Islet of Langerhans (tissue), 1 donor: ENCODE measurements around the gene MIER2.
"Not testable (repeated sequence)": the region's sequence is repeated elsewhere in the genome, so short reads cannot be mapped to it uniquely, and the experiment has no call there.

Experiments used
- FAIRE-seq: peaks from one replicate; lab custom pipeline; 2011; peaks lifted over from hg19 to GRCh38; lab: Jason Lieb, UNC

The MIER2 gene, protein sequence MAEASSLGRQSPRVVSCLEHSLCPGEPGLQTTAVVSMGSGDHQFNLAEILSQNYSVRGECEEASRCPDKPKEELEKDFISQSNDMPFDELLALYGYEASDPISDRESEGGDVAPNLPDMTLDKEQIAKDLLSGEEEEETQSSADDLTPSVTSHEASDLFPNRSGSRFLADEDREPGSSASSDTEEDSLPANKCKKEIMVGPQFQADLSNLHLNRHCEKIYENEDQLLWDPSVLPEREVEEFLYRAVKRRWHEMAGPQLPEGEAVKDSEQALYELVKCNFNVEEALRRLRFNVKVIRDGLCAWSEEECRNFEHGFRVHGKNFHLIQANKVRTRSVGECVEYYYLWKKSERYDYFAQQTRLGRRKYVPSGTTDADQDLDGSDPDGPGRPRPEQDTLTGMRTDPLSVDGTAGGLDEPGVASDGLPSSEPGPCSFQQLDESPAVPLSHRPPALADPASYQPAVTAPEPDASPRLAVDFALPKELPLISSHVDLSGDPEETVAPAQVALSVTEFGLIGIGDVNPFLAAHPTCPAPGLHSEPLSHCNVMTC

DNA sequence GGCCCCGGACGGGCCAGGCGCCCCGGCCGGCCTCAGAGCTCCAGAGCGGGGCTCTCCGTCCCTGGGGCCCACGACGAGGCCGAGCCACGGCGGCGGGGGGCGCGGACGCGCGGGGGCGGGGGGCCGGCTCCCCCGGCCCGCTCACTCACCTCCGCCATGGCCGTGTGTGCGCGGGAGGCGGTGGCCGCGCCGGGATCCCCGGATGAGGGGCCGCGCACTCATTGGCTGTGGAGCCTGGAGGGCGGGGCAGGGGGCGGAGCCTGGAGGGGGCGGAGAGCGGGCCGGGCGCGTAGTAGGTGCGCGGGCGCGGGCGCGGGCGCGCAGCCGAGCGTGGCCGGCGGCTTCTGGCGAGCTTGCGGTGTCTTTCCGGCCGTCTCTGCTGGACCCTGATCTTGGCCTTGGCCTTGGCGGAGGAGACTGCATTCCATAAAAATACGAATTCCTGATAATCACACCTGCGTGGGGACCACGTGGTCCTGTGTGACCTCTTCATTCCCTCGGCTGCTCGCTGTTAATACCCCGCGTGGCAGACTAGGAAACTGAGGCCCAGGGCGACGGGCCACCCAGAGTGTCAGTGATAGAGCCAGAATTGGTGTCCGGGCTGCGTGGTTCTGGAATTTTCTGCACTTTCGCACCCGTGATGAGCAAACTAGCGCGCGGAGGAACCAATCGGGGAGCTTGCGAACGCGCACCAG is at the start of gene MIER2:
MIER2 (minus strand) TSS at position 172 of the 695 bp plus-strand sequence; CDS start at position 158, 14 bp downstream.
- no peak for FAIRE-seq

DNA sequence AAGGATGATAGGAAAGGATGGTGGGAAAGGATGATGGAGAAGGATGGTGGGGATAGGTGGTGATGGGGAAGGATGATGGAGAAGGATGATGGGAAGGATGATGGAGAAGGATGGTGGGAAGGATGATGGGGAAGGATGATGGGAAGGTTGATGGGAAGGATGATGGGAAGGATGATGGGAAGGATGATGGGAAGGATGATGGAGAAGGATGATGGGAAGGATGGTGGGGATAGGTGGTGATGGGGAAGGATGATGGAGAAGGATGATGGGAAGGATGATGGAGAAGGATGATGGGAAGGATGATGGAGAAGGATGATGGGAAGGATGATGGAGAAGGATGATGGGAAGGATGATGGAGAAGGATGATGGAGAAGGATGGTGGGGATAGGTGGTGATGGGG is 49.0 kb upstream of the MIER2 start:
- FAIRE-seq: not testable (repeated sequence)

DNA sequence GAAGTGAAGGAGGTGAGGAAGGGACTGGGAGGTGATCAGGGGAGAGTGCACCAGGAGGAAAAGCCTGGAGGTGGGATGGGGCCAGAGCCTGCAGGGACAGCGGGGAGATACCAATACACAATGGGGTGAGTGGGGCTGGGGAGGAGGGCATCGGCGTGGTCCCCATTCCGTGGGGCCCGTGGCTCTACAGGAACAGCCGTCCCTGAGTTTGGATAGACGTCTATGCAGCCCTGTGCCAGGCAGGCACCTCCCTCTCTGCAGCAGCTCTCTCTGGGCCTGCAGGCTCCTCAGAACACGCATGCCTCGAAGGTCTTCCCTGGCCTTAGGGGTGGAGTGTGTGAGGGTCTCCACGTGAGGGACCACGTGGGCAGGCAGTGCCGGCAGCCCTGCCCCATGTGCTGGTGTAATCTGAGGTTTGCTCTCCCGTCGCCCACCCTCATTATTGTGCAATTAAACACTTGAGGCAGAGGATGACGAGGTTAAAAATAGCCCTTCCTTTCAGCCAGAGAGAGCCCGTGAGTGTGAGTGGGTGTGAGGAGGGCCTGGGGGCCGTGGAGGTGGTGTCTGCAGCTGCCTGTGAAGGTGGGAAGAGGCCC is 47.9 kb upstream of the MIER2 start:
- no peak for FAIRE-seq

DNA sequence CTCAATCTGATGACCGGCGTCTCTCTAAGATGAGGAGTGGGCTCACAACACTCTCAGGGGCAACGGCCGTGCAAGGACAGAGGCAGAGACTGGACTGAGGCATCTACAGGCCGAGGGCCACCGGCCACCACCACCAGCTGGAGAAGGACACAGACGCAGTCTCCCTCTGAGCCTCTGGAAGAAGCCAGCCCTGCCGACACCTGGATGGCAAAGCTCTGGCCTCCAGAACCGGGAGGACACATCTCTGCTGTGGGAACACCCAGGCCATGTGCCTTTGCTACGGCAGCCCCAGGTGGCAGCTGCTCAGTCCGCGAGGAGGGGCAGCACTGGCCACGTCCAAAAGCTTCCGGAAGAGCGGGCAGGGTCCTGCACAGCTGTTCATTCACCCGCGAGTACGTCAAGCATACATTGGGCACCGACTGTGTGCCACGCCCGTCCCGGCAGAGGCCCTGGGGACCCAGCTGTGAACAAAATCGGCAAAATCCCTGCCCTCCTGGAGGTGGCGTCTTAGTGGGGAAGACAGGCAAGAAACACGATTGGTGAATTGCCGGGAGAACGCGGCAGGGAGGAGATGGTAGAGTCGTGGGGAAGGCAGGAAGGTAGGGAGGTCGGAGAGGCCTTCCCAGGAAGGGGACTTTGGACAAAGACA is 47.3 kb upstream of the MIER2 start:
- no peak for FAIRE-seq

DNA sequence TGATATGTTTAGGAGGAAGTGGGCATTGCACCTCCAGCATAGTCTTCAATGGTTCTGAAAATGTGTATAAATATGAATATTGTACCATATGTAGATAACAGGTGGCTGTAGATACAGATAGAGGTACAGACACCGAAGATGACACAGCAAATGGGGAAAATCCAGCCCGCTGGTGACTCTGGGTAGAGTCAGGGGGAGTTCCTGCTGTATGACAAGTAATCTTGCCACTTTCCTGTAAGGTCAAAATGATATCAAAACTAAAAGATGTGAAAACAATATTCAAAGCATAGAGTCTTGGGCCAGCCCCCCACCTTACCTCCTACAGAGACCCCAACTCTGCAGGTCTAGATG is 46.6 kb upstream of the MIER2 start:
- no peak for FAIRE-seq

DNA sequence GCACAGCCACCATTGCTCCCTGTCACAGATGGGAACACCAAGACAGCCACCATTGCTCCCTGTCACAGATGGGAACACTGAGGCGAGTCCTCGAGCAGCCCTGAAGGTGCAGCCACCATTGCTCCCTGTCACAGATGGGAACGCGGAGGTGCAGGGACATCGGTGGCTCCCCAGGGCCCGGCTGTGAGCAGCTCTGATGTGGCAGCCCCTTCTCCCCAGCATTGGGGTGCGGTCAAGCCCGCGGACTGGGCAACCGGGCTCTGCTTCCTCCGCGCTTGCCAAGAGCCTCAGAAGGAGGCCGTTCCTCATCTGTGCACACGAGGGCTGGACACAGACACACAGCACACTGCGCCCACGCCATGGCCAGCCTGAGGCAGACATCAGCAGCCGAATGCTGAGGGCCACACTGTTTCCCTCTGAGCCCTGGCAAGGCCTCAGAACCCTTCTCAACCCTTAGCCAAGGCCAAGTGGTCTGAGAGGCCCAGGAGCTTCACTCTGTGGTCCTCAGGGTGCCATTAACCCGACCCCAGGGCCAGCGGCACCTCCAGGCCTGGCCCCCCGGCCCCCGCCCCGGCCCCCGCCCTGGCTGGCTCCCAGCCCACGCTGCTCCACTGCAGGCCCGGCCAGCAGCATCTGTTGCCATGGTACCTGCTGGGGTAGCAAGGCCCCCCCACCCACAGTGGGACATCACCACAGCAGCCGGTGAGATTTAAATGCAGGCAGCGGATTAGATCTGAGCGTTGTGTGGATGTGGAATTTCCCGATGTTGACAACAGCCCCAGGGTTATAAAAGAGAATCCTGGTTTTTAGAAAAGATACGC is 46.0 kb upstream of the MIER2 start:
- no peak for FAIRE-seq

DNA sequence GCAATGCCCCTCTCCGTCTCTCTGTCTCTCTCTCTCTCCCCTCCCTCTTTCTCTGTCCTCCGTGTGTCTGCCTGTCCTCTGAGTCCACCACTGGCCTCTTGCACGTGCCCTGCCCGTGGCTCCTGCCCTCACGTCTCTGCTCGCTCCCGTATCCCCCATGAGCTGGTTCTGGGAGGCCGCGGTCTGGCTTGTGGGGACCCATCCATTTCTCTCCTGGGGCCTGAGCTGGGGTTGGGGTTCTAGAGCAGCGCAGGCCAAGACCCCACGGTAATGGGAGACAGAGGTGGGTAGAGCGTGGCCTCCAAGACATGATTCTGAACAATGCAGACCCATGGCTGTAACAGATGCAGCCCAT is 45.3 kb upstream of the MIER2 start:
- FAIRE-seq: no peak

DNA sequence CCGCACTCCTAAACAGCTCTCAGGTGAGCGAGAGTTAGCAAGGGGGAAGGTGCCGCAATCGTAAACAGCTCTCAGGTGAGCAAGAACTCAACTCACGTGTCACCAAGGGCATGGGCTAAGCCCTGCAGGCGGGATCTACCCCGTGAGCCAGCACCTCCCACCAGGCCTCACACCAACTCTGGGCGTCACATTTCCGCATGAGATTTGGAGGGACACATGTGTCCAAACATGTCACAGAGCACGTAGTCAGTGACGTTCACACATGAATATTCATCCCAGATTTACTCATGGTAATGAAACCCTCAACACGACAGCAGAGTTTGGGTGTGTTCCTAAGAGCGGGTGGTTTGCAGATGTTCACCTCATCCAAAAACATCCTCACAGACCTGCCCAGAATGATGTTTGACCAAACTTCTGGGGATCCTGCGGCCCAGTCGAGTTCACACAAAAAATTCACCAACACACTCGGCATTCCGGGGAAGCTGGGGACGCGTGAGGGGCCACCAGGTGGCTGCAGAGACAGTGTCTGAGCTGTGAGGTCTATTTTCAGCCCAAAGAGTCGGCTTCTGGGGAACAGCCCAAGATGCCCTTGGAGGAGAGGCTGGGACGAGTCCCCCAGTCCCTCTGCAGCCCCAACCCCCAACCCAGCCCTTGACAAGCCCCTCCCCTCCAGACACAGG is 44.8 kb upstream of the MIER2 start:
- FAIRE-seq: no peak

DNA sequence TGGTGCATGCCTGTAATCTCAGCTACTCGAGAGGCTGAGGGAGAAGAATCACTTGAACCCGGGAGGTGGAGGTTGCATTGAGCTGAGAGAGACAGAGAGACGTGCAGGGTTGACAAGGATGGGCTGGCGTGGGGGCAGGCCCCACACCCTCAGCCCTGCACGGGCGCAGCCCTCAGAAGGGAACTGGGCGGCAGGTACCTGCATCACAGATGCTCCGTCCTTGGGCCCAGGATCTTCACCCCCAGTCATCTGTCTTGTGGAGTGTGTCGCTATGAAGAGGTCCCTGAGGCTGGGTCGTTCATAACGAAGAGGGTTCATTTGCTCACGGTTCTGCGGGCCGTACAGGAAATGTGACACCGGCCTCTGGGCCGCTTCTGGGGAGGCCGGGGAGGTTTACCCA is 44.1 kb upstream of the MIER2 start:
- no peak for FAIRE-seq

DNA sequence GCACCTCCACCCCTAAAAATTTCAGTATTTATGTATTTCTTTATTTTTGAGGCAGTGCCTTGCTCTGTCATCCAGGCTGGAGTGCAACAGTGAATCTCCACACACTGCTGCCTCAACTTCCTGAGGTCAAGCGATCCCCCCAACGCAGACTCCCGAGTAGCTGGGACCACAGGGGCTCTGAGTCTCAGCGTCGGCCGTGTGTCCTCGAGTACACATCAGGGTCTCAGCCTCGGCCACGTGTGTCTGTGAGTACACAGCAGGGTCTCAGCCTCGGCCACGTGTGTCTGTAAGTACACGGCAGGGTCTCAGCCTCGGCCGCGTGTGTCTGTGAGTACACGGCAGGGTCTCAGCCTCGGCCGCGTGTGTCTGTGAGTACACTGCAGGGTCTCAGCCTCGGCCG is 43.2 kb upstream of the MIER2 start:
- no peak for FAIRE-seq

DNA sequence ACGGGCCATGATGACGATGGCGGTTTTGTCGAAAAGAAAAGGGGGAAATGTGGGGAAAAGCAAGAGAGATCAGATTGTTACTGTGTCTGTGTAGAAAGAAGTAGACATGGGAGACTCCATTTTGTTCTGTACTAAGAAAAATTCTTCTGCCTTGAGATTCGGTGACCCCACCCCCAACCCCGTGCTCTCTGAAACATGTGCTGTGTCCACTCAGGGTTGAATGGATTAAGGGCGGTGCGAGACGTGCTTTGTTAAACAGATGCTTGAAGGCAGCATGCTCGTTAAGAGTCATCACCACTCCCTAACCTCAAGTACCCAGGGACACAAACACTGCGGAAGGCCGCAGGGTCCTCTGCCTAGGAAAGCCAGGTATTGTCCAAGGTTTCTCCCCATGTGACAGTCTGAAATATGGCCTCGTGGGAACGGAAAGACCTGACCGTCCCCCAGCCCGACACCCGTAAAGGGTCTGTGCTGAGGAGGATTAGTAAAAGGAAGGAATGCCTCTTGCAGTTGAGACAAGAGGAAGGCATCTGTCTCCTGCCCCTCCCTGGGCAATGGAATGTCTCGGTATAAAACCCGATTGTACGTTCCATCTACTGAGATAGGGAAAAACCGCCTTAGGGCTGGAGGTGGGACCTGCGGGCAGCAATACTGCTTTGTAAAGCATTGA is 42.2 kb upstream of the MIER2 start:
- not testable (repeated sequence) for FAIRE-seq

DNA sequence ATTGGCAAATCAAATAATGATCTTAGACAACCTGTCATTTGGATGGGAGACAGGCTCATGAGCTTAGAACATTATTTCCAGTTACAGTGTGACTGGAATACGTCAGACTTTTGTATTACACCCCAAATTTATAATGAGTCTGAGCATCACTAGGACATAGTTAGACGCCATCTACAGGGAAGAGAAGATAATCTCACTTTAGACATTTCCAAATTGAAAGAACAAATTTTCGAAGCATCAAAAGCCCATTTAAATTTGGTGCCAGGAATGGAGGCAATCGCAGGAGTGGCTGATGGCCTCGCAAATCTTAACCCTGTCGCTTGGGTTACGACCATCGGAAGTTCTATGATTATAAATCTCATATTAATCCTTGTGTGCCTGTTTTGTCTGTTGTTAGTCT is 41.6 kb upstream of the MIER2 start:
- not testable (repeated sequence) for FAIRE-seq

DNA sequence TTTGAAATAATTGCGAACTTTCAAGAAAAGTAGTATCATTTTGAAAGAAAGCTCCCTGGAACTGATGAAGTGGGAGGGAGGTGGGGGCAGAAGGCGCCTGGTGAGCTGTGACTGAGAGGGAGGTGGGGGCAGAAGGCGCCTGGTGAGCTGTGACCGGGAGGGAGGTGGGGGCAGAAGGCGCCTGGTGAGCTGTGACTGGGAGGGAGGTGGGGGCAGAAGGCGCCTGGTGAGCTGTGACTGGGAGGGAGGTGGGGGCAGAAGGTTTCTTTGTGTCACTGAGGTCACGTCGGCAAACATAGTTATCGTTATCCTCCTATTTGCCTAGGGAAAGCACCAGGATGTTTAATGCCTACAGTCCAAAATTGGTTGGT is 40.2 kb upstream of the MIER2 start:
- FAIRE-seq: no peak

DNA sequence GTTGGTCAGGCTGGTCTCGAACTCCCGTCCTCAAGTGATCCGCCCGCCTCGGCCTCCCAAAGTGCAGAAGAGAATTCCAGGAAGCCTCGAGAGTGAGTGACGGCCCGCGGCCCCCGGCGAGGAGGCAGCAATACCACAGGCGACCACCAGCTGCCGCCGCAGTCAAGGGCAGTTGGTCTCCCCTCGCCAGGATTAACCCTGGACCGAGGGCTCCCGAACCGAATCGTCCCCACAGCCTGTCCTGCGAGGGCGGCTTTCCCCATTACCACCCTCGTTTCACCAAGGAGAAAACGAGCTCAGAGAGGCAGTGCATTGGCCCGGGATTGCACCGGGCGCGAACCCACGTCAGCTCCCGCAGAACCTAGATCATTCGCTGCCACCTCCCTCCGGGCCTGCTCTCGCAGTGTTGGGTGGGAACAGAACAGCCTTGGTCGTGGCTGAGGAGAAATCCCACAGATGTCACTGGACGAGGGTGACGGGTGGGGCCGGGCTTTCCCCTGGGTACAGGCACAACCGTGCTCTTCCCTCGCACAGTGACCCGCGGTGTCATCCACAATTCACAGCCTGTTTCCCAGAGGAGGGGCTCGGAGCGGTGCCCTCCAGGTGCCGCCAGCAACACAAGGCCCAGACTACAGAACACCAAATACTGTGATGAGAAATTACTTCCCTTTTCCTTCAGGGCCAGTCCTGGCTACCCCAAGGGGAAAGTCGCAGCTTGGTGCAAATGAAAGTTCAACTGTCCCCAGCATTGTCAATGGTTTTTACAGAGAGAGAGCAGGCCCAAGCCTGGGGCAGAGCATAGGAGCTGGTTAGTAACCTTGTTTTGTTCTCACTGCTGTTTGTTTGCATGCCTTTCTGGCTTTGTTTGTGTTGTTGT is 39.6 kb upstream of the MIER2 start:
- FAIRE-seq: no peak

DNA sequence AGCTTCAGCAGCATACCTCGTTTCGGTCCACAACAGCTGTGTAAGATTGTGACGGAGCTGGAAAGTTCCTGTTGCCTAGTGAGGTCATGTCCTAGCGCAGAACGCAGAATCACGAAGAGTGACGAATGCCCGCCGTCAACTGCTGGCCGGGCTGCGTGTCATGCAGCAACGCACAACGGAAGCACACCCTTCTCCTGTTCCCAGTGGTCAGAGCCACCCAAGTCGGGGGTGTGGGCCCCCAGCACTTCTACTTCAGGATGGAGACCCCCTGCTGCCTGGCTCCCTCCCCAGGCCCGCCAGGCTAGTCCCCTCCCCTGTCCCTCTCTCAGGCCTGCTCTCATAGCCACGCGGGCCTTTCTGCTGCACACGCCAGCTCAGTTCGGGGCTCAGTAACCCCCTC is 38.4 kb upstream of the MIER2 start:
- no peak for FAIRE-seq

DNA sequence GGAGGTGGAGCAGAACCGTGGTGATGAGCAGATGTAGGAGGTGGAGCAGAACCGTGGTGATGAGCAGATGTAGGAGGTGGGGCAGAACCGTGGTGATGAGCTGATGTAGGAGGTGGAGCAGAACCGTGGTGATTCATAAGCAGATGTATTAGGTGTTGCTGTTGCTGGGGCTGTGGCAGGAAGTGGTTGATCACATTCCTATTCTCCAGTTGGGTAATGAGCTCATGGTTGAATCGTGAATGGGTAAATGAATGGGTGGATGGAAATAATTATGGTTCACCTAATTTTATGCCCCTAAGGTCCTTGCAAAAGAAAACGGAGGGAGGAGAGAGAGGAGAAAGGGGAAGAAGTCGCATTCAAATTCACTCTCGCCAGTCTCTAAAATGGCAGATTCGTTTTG is 38.0 kb upstream of the MIER2 start:
- FAIRE-seq: not testable (repeated sequence)

DNA sequence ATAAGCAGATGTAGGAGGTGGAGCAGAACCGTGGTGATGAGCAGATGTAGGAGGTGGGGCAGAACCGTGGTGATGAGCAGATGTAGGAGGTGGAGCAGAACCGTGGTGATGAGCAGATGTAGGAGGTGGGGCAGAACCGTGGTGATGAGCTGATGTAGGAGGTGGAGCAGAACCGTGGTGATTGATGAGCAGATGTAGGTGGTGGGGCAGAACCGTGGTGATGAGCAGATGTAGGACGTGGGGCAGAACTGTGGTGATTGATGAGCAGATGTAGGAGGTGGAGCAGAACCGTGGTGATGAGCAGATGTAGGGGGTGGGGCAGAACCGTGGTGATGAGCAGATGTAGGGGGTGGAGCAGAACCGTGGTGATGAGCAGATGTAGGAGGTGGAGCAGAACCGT is 37.3 kb upstream of the MIER2 start:
- not testable (repeated sequence) for FAIRE-seq

DNA sequence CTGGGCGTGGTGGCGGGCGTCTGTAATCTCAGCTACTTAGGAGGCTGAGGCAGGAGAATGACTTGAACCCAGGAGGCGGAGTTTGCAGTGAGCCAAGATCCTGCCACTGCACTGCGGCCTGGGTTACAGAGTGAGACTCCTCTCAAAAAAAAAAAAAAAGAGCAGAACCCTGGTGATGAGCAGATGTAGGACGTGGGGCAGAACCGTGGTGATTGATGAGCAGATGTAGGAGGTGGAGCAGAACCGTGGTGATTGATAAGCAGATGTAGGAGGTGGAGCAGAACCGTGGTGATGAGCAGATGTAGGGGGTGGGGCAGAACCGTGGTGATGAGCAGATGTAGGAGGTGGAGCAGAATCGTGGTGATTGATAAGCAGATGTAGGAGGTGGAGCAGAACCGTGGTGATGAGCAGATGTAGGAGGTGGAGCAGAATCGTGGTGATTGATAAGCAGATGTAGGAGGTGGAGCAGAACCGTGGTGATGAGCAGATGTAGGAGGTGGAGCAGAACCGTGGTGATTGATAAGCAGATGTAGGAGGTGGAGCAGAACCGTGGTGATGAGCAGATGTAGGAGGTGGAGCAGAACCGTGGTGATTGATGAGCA is 36.1 kb upstream of the MIER2 start:
- FAIRE-seq: not testable (repeated sequence)

DNA sequence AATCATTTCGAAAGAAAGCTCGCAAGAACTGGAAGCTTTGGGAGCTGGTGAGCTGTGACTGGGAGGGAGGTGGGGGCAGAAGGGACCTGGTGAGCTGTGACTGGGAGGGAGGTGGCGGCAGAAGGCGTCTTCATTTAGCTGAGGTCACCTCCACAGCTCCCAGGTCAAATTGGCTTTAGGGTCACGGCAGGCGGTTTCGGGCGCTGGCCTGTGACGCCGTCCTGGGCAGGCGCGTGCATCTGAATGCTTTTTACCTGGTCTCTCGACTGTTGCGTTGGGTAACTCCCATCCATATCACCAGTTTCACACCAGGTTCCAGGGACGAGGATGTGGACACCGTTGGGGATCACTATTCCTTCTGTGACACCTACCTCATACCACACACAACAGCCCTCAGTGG is 35.2 kb upstream of the MIER2 start:
- no peak for FAIRE-seq
